ENCODE results near the gene POR. TPM values are rescaled to one million over a fixed set of nuclear protein-coding genes. Genes with fewer than 3 reads are reported as not detected.

The POR gene
- total and polyA plus RNA-seq, 8 donors, result 41.4 to 210 (median 52.1) TPM

GRCh38 chr7:75953431-75953830 lies 38.5 kb downstream of the POR start:
- peak overlapping the region in 1 of 2 donors; percentile 91 for H3K27ac ChIP-seq
- H3K9me3 ChIP-seq, result no peaks in the 10 kb centered on the region
- ATAC-seq (no peak), DNase-seq (peak in 1 of 4 donors; percentile 79)
- H3K36me3 ChIP-seq, result peaks cover 0 to 44% of the 10 kb centered on the region in 2 donors
- no peak overlapping the region for H3K4me3 ChIP-seq
- intact Hi-C loops (cut with DNase I), result no loop called here
- no peak for TF ChIP-seq CTCF (IDR thresholded peaks at IDR 0.05)
- peaks cover 2 to 80% of the 10 kb centered on the region in 2 donors for H3K4me1 ChIP-seq
- H3K27me3 ChIP-seq, result no peaks in the 10 kb centered on the region

- H3K9me3 ChIP-seq, result no peaks in the 10 kb centered on the region
- TF ChIP-seq CTCF (IDR thresholded peaks at IDR 0.05), result no peak
- peaks cover 0 to 47% of the 10 kb centered on the region in 2 donors for H3K36me3 ChIP-seq
- intact Hi-C loops (cut with DNase I), result no loop called here
- peak overlapping the region in 1 of 2 donors; percentile 91 for H3K27ac ChIP-seq
- peaks cover 2 to 75% of the 10 kb centered on the region in 2 donors for H3K4me1 ChIP-seq
- ATAC-seq (no peak), DNase-seq (peak in 1 of 4 donors; percentile 78)
- H3K27me3 ChIP-seq, result no peaks in the 10 kb centered on the region
- H3K4me3 ChIP-seq, result no peak overlapping the region
These were observed 39.0 kb downstream of the POR start for GRCh38 chr7:75953931-75954330.

GRCh38 chr7:75955331-75955955 lies 40.5 kb downstream of the POR start:
- Histone ChIP-seq H3K36me3 (peaks cover 0 to 62% of the 10 kb centered on the region in 2 donors), H3K4me1 (peaks cover 2 to 59% of the 10 kb centered on the region in 2 donors), H3K27ac (peak overlapping the region in 1 of 2 donors; percentile 23), H3K27me3 (no peaks in the 10 kb centered on the region), H3K4me3 (no peak overlapping the region), H3K9me3 (no peaks in the 10 kb centered on the region)
- TF ChIP-seq CTCF (IDR thresholded peaks at IDR 0.05), result no peak
- intact Hi-C loops (cut with DNase I), result no loop called here
- DNase-seq (peak in 1 of 4 donors; percentile 72), ATAC-seq (no peak)

- H3K9me3 ChIP-seq, result no peaks in the 10 kb centered on the region
- intact Hi-C loops (cut with DNase I), result no loop called here
- H3K27ac ChIP-seq, result peak overlapping the region; percentile 70 to 74
- peaks cover 0 to 77% of the 10 kb centered on the region in 2 donors for H3K36me3 ChIP-seq
- DNase-seq (peak in 2 of 4 donors; percentile 79), ATAC-seq (peak; percentile 92)
- H3K27me3 ChIP-seq, result no peaks in the 10 kb centered on the region
- TF ChIP-seq CTCF (IDR thresholded peaks at IDR 0.05), result no peak
- H3K4me1 ChIP-seq, result peaks cover 0 to 46% of the 10 kb centered on the region in 2 donors
- no peak overlapping the region for H3K4me3 ChIP-seq
These were observed 42.2 kb downstream of the POR start for GRCh38 chr7:75957021-75957736.

DNA sequence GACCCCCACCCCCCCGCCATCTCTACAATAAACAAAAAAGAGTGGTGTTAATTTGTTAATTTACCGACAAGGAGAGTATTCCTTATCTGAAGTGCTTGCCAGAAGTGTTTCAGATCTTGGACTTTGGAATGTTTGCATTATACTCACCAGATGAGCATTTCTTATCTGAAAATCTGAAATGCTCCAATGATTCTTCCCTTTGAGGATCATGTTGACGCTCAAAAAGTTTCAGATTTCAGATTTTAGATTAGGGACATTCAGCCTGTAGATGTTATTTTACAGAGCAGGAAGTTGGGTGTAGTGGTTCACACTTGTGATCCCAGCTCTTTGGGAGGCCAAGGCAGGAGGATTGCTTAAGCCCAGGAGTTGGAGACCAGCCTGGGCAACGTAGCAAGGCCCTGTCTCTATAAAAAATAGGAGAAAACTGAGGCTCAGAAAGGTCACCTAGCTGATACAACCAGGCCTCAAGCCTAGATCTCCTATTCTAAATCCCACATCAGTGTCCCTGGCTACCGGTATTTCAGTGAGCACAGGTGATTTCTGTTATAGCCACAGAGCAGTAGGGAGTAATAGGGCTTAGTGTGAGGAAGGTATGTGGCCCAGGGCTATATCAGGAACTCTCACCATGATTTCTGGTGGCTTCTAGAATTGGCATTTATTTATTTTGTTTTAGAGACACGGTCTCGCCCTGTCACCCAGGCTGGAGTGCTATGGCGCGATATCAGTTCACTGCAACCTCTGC lies 44.0 kb downstream of the POR start:
- Histone ChIP-seq H3K27me3 (no peaks in the 10 kb centered on the region), H3K9me3 (no peaks in the 10 kb centered on the region), H3K4me3 (no peak overlapping the region), H3K4me1 (peaks cover 0 to 44% of the 10 kb centered on the region in 2 donors), H3K27ac (peak overlapping the region; percentile 45 to 70), H3K36me3 (peaks cover 0 to 87% of the 10 kb centered on the region in 2 donors)
- DNase-seq (peak in 1 of 4 donors; percentile 5), ATAC-seq (no peak)
- no peak for TF ChIP-seq CTCF (IDR thresholded peaks at IDR 0.05)
- intact Hi-C loops (cut with DNase I), result no loop called here

Measured in left lung (tissue), 10 donors.